ENCODE measurements around the gene KCNH4. TPM values are rescaled to one million over a fixed set of nuclear protein-coding genes. Genes with fewer than 3 reads are reported as not detected.

Gene KCNH4
- total RNA-seq, 1 experiment from 2014 or later, result not detected

GRCh38 chr17:42166196-42166763, 14.7 kb downstream of the KCNH4 start:
- CTCF ChIA-PET, result no interaction called here
- H3K4me2 ChIP-seq (ENCODE audit: low read length), result no peak overlapping the region
- H3K9ac ChIP-seq (ENCODE audit: low read length), result no peak overlapping the region
- no peak for TF ChIP-seq REST (IDR thresholded peaks at IDR 0.05; ENCODE audit: low read depth)
- TF ChIP-seq SIN3A (IDR thresholded peaks at IDR 0.05; ENCODE audit: low read depth), result no peak
- TF ChIP-seq ELF1 (IDR thresholded peaks at IDR 0.05; ENCODE audit: borderline replicate concordance, low read depth), result no peak
- TF ChIP-seq ZBTB33 (IDR thresholded peaks at IDR 0.05; ENCODE audit: extremely low read depth, insufficient replicate concordance, low read length), result no peak
- ATAC-seq (no peak), DNase-seq (ENCODE audit: low read depth, low spot score) (no peak)
- intact Hi-C loops (cut with micrococcal nuclease), result no loop called here
- BruUV-seq (replicated peaks), result no TSS peak
- no peaks in the 10 kb centered on the region for H3K4me1 ChIP-seq (ENCODE audit: control insufficient read depth in 1 of 2, insufficient read depth in 2 of 2, low read length in 2 of 2)
- RAD21 ChIA-PET (ENCODE audit: low non-redundant PET in 1 of 2, low total read pairs in 2 of 2, uncharacterized antibody in 2 of 2, unreplicated experiment in 2 of 2), result no interaction called here
- H3K79me2 ChIP-seq (ENCODE audit: insufficient read depth, low read length), result no peaks in the 10 kb centered on the region
- peaks cover 2% of the 10 kb centered on the region; the same call in 1 of the 2 replicates for H3K27me3 ChIP-seq (ENCODE audit: insufficient read depth, low read length)
- H3K27ac ChIP-seq (ENCODE audit: low read depth, low read length), result no peak overlapping the region
- POLR2A ChIA-PET, result no interaction called here
- H4K20me1 ChIP-seq (ENCODE audit: insufficient read depth), result no peaks in the 10 kb centered on the region
- H3K9me2 ChIP-seq (ENCODE audit: insufficient read depth), result no peaks in the 10 kb centered on the region
- H3K4me3 ChIP-seq (replicated peaks in 1 of 2; ENCODE audit: low read depth in 1 of 2, low read length in 2 of 2), result no peak overlapping the region
- H2AFZ ChIP-seq (ENCODE audit: low read depth, low read length, poor library complexity, severe bottlenecking), result no peak overlapping the region
- H3K36me3 ChIP-seq (ENCODE audit: control insufficient read depth in 1 of 2, insufficient read depth in 2 of 2, low read length in 2 of 2), result no peaks in the 10 kb centered on the region
- H3K9me3 ChIP-seq (ENCODE audit: control insufficient read depth in 1 of 2, insufficient read depth in 1 of 2, low read depth in 1 of 2, low read length in 2 of 2), result no peaks in the 10 kb centered on the region

All from HCT116 (cell line).